Measurements from ENCODE around the gene TP53BP2. TPM values are rescaled to one million over a fixed set of nuclear protein-coding genes. Genes with fewer than 3 reads are reported as not detected.
"Not testable (repeated sequence)": the region's sequence is repeated elsewhere in the genome, so short reads cannot be mapped to it uniquely, and the experiment has no call there.

Gene TP53BP2
- total RNA-seq, 4 donors from 2014 or later, result 22.2 to 85.1 (median 38.8) TPM

DNA sequence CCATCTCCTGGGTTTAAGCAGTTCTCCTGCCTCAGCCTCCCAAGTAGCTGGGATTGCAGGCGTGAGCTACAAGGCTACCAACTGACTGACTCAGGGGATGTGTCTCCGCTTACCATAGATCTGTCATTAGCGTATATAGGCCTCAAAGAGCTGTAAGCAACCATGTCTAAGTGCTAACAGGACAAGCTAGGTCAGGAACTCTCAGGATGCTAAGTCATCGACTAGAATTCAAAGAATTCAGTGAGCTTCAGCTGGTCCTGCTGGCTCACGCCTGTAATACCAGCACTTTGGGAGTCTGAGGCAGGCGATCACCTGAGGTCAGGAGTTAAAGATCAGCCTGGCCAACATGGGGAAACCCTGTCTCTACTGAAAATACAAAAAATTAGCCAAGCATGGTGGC, 103.9 kb downstream of the TP53BP2 start:
- H3K9me3 ChIP-seq, result no peaks in the 10 kb centered on the region
- H3K4me1 ChIP-seq, result peaks cover 12 to 35% of the 10 kb centered on the region in 2 donors
- H3K27me3 ChIP-seq, result no peaks in the 10 kb centered on the region
- no peak overlapping the region for H3K4me3 ChIP-seq
- no peak overlapping the region for H3K27ac ChIP-seq
- in situ Hi-C loops (cut with MboI; ENCODE audit: low sequenced_read_pairs in 4 of 4), result no loop called here
- TF ChIP-seq POLR2A (IDR thresholded peaks at IDR 0.05), result no peak
- no peak for TF ChIP-seq CTCF (IDR thresholded peaks at IDR 0.05 in 4 of 5, conservative IDR thresholded peaks at IDR 0.05 in 1 of 5)
- H3K36me3 ChIP-seq, result peaks cover 0 to 39% of the 10 kb centered on the region in 2 donors
- ATAC-seq (no peak), DNase-seq (no peak)
- intact Hi-C loops (cut with DNase I; ENCODE audit: low total_unique reads), result no loop called here

- H3K4me3 ChIP-seq; ATAC-seq; H3K9me3 ChIP-seq; H3K27me3 ChIP-seq; intact Hi-C loops (cut with DNase I; ENCODE audit: low total_unique reads); in situ Hi-C loops (cut with MboI; ENCODE audit: low sequenced_read_pairs in 4 of 4); DNase-seq: not testable (repeated sequence)
- H3K36me3 ChIP-seq, result peaks cover 0 to 22% of the 10 kb centered on the region in 2 donors
- H3K27ac ChIP-seq, result peak overlapping the region; percentile 50 to 76 (median 59)
- H3K4me1 ChIP-seq, result peaks cover 12 to 35% of the 10 kb centered on the region in 2 donors
Observed at GRCh38 chr1:223740038-223740736, 105.6 kb downstream of the TP53BP2 start.

GRCh38 chr1:223739366-223740037, 106.2 kb downstream of the TP53BP2 start:
- peaks cover 0 to 16% of the 10 kb centered on the region in 2 donors for H3K36me3 ChIP-seq
- H3K27me3 ChIP-seq, result no peaks in the 10 kb centered on the region
- H3K9me3 ChIP-seq, result no peaks in the 10 kb centered on the region
- peak in 1 of 2 donors; percentile 59 for ATAC-seq
- TF ChIP-seq POLR2A (IDR thresholded peaks at IDR 0.05), result no peak
- TF ChIP-seq CTCF (IDR thresholded peaks at IDR 0.05 in 4 of 5, conservative IDR thresholded peaks at IDR 0.05 in 1 of 5), result no peak
- peaks cover 18 to 38% of the 10 kb centered on the region in 2 donors for H3K4me1 ChIP-seq
- intact Hi-C loops (cut with DNase I; ENCODE audit: low total_unique reads) (no loop called here), in situ Hi-C loops (cut with MboI; ENCODE audit: low sequenced_read_pairs in 4 of 4) (no loop called here)
- peak overlapping the region; percentile 50 to 76 (median 59) for H3K27ac ChIP-seq
- no peak overlapping the region for H3K4me3 ChIP-seq
- DNase-seq, result no peak

- Histone ChIP-seq H3K4me3 (no peak overlapping the region), H3K27ac (peak overlapping the region; percentile 50 to 76 (median 59)), H3K4me1 (peaks cover 26 to 43% of the 10 kb centered on the region in 2 donors), H3K27me3 (no peaks in the 10 kb centered on the region), H3K9me3 (no peaks in the 10 kb centered on the region), H3K36me3 (peaks cover 0 to 8% of the 10 kb centered on the region in 2 donors)
- no peak for TF ChIP-seq CTCF (IDR thresholded peaks at IDR 0.05 in 4 of 5, conservative IDR thresholded peaks at IDR 0.05 in 1 of 5)
- TF ChIP-seq POLR2A (IDR thresholded peaks at IDR 0.05), result no peak
- in situ Hi-C loops (cut with MboI; ENCODE audit: low sequenced_read_pairs in 4 of 4) (no loop called here), intact Hi-C loops (cut with DNase I; ENCODE audit: low total_unique reads) (no loop called here)
- DNase-seq (no peak), ATAC-seq (peak; percentile 68 to 73)
Observed at GRCh38 chr1:223738465-223739365, 107.0 kb downstream of the TP53BP2 start.

Data from gastrocnemius medialis (tissue), 4 donors.